Measurements from ENCODE around the gene NOP16.

DNA sequence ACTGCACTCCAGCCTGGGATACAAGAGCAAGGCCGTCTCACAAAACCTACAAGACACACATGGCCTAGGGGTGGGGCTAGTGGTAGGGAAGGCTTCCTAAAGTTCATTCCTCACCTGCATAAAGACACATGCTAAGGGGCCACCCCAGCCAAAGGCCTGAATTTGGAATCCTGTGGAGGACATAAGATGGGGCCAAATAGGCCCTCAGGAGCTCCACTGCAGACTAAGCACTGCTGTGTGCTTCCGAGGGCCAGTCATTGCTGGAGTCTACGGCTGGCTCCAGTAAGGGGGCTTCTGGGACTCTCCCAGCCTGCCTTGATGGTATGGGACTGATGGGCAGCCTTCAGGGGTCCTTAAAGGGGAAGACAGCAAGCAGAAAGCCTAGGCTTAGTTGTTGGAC lies 5.7 kb downstream of the NOP16 start:
- TF ChIP-seq CTCF (conservative IDR thresholded peaks at IDR 0.05 in 1 of 2, IDR thresholded peaks at IDR 0.05 in 1 of 2; ENCODE audit: extremely low read depth in 1 of 2, insufficient read depth in 1 of 2, low read depth in 1 of 2, low read length in 2 of 2), result no peak
- TF ChIP-seq EZH2 (IDR thresholded peaks at IDR 0.05; ENCODE audit: borderline replicate concordance, low read length), result no peak

Data from mammary epithelial cell (primary cell).